ENCODE results near the gene COL1A1. TPM values are rescaled to one million over a fixed set of nuclear protein-coding genes. Genes with fewer than 3 reads are reported as not detected.

COL1A1 gene
- total RNA-seq, 1 experiment from 2014 or later = 5.5 TPM

GRCh38 chr17:50144845-50145531 is 56.4 kb downstream of the COL1A1 start:
- TF ChIP-seq, protein P1, sequence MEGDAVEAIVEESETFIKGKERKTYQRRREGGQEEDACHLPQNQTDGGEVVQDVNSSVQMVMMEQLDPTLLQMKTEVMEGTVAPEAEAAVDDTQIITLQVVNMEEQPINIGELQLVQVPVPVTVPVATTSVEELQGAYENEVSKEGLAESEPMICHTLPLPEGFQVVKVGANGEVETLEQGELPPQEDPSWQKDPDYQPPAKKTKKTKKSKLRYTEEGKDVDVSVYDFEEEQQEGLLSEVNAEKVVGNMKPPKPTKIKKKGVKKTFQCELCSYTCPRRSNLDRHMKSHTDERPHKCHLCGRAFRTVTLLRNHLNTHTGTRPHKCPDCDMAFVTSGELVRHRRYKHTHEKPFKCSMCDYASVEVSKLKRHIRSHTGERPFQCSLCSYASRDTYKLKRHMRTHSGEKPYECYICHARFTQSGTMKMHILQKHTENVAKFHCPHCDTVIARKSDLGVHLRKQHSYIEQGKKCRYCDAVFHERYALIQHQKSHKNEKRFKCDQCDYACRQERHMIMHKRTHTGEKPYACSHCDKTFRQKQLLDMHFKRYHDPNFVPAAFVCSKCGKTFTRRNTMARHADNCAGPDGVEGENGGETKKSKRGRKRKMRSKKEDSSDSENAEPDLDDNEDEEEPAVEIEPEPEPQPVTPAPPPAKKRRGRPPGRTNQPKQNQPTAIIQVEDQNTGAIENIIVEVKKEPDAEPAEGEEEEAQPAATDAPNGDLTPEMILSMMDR (IDR thresholded peaks at IDR 0.05; ENCODE audit: unreplicated experiment) = no peak
- intact Hi-C loops (cut with micrococcal nuclease; ENCODE audit: unreplicated experiment) = no loop called here
- CTCF ChIA-PET = interaction anchor here (0.6 kb wide), 2 partner anchors 124 to 178 kb away, joined by 3 to 4 read pairs; no protein-coding TSS in a partner anchor
- H3K9me3 Mint-ChIP-seq (ENCODE audit: low read depth, unreplicated experiment) = no peaks in the 10 kb centered on the region
- no TSS peak for BruUV-seq (replicated peaks)
- no peak overlapping the region for H3K4me3 Mint-ChIP-seq (ENCODE audit: low read depth, unreplicated experiment)
- H3K36me3 Mint-ChIP-seq (ENCODE audit: insufficient read depth, unreplicated experiment) = peaks cover 75% of the 10 kb centered on the region
- no peak for DNase-seq
- H3K27ac Mint-ChIP-seq (ENCODE audit: unreplicated experiment) = no peak overlapping the region
- H3K4me1 Mint-ChIP-seq (ENCODE audit: low read depth, unreplicated experiment) = peaks cover 37% of the 10 kb centered on the region
- H3K27me3 Mint-ChIP-seq (ENCODE audit: unreplicated experiment) = no peaks in the 10 kb centered on the region

GRCh38 chr17:50144355-50144754 is 57.1 kb downstream of the COL1A1 start:
- intact Hi-C loops (cut with micrococcal nuclease; ENCODE audit: unreplicated experiment) = no loop called here
- Mint-ChIP-seq H3K9me3 (ENCODE audit: low read depth, unreplicated experiment) (no peaks in the 10 kb centered on the region), H3K36me3 (ENCODE audit: insufficient read depth, unreplicated experiment) (peaks cover 75% of the 10 kb centered on the region), H3K4me1 (ENCODE audit: low read depth, unreplicated experiment) (peaks cover 37% of the 10 kb centered on the region), H3K27ac (ENCODE audit: unreplicated experiment) (no peak overlapping the region), H3K4me3 (ENCODE audit: low read depth, unreplicated experiment) (no peak overlapping the region), H3K27me3 (ENCODE audit: unreplicated experiment) (no peaks in the 10 kb centered on the region)
- TF ChIP-seq, protein P1 (IDR thresholded peaks at IDR 0.05; ENCODE audit: unreplicated experiment) = no peak
- no peak for DNase-seq
- CTCF ChIA-PET = interaction anchor here (0.6 kb wide), 2 partner anchors 10 to 178 kb away, joined by 3 to 10 read pairs; no protein-coding TSS in a partner anchor
- no TSS peak for BruUV-seq (replicated peaks)

- no peak overlapping the region for H3K27ac Mint-ChIP-seq (ENCODE audit: unreplicated experiment)
Measured at GRCh38 chr17:50143461-50144176, 57.8 kb downstream of the COL1A1 start.

GRCh38 chr17:50141745-50142110 is 59.7 kb downstream of the COL1A1 start:
- DNase-seq = no peak
- H3K27ac Mint-ChIP-seq (ENCODE audit: unreplicated experiment) = no peak overlapping the region
- H3K4me1 Mint-ChIP-seq (ENCODE audit: low read depth, unreplicated experiment) = peaks cover 16% of the 10 kb centered on the region
- TF ChIP-seq, protein P1 (IDR thresholded peaks at IDR 0.05; ENCODE audit: unreplicated experiment) = no peak
- H3K9me3 Mint-ChIP-seq (ENCODE audit: low read depth, unreplicated experiment) = no peaks in the 10 kb centered on the region
- H3K4me3 Mint-ChIP-seq (ENCODE audit: low read depth, unreplicated experiment) = no peak overlapping the region
- intact Hi-C loops (cut with micrococcal nuclease; ENCODE audit: unreplicated experiment) = no loop called here
- H3K36me3 Mint-ChIP-seq (ENCODE audit: insufficient read depth, unreplicated experiment) = peaks cover 73% of the 10 kb centered on the region
- no peaks in the 10 kb centered on the region for H3K27me3 Mint-ChIP-seq (ENCODE audit: unreplicated experiment)
- BruUV-seq (replicated peaks) = no TSS peak
- CTCF ChIA-PET = interaction anchor here (1.1 kb wide), 1 partner anchor 8 kb away, joined by 3 read pairs; no protein-coding TSS in a partner anchor

More at GRCh38 chr17:50143461-50144176, 57.8 kb downstream of the COL1A1 start:
- BruUV-seq (replicated peaks) = no TSS peak
- Mint-ChIP-seq H3K4me3 (ENCODE audit: low read depth, unreplicated experiment) (no peak overlapping the region), H3K36me3 (ENCODE audit: insufficient read depth, unreplicated experiment) (peaks cover 72% of the 10 kb centered on the region), H3K4me1 (ENCODE audit: low read depth, unreplicated experiment) (peaks cover 35% of the 10 kb centered on the region), H3K9me3 (ENCODE audit: low read depth, unreplicated experiment) (no peaks in the 10 kb centered on the region), H3K27me3 (ENCODE audit: unreplicated experiment) (no peaks in the 10 kb centered on the region)
- TF ChIP-seq, protein P1 (IDR thresholded peaks at IDR 0.05; ENCODE audit: unreplicated experiment) = no peak
- no peak for DNase-seq
- CTCF ChIA-PET = interaction anchor here (0.6 kb wide), 1 partner anchor 11 kb away, joined by 10 read pairs; no protein-coding TSS in a partner anchor
- intact Hi-C loops (cut with micrococcal nuclease; ENCODE audit: unreplicated experiment) = no loop called here
